ENCODE data around the gene NPHS1. TPM values are rescaled to one million over a fixed set of nuclear protein-coding genes. Genes with fewer than 3 reads are reported as not detected.
"Not testable (repeated sequence)": the region's sequence is repeated elsewhere in the genome, so short reads cannot be mapped to it uniquely, and the experiment has no call there.

The NPHS1 gene
- total RNA-seq, 4 donors from 2014 or later, result 0.14 TPM; not detected in 3

DNA sequence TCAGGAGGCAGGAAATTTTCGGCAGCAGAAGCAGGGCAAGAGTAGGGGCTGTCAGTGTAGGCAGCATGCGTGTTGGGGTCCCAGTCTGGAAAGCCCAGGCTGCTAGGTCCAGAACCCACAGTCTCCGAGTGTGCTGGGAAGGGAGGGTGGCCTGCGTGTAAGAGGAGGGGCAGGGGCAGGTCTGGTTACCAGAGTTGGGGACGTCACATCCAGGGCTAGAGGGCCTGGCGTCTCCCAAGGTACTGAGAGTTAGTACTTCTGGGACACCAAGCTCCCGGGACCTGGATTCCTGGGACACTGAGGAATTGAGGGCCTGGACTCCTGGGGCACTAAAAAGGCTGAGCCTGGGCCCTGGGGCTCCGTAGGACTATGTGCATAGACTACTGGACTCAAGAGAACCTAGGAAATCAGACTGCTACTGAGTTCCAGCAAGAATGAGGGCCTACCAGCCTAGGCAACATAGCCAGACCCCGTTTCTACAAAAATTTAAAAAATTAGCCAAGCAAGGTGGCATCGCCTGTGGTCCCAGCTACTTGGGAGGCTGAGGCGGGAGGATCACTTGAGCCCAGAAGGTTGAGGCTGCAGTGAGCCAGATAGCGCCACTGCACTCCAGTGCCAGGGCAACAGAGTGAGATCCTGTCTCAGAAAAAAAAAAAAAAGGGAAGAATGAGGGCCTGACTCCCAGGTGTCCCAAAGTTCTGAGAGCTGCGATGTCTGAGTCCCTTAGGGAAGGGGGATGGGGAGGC lies 45.6 kb upstream of the NPHS1 start:
- Histone ChIP-seq H3K9me3 (no peaks in the 10 kb centered on the region), H3K4me3 (peak overlapping the region; percentile 62 to 81), H3K27ac (peak overlapping the region; percentile 87 to 89), H3K4me1 (peaks cover 0 to 17% of the 10 kb centered on the region in 2 donors), H3K27me3 (no peaks in the 10 kb centered on the region), H3K36me3 (no peaks in the 10 kb centered on the region)
- TF ChIP-seq POLR2A (IDR thresholded peaks at IDR 0.05), result no peak
- TF ChIP-seq, protein P1, sequence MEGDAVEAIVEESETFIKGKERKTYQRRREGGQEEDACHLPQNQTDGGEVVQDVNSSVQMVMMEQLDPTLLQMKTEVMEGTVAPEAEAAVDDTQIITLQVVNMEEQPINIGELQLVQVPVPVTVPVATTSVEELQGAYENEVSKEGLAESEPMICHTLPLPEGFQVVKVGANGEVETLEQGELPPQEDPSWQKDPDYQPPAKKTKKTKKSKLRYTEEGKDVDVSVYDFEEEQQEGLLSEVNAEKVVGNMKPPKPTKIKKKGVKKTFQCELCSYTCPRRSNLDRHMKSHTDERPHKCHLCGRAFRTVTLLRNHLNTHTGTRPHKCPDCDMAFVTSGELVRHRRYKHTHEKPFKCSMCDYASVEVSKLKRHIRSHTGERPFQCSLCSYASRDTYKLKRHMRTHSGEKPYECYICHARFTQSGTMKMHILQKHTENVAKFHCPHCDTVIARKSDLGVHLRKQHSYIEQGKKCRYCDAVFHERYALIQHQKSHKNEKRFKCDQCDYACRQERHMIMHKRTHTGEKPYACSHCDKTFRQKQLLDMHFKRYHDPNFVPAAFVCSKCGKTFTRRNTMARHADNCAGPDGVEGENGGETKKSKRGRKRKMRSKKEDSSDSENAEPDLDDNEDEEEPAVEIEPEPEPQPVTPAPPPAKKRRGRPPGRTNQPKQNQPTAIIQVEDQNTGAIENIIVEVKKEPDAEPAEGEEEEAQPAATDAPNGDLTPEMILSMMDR (IDR thresholded peaks at IDR 0.05), result no peak
- intact Hi-C loops (cut with DNase I; ENCODE audit: low total_unique reads), result no loop called here
- no peak for DNase-seq

DNA sequence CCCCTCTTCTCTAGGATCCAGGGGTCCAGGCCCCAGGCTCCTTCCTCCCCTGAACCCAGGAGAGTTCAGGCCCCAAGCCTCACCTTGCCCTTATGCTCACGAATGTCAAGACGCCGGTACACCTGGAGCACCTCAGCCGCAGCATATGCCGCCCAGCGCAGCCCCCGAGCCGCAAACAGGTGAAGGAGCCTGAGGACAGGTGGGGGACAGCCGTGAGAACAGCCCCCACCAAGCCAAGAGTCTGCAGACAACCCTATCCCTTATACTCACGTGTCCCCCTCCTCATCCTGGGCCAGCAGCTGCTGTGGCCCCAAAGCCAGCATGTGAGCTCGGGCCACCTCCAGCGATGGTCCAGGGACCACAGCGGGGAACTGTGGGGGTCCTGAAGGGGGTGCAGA lies 44.3 kb upstream of the NPHS1 start:
- peaks cover 0 to 17% of the 10 kb centered on the region in 2 donors for H3K4me1 ChIP-seq
- no peak overlapping the region for H3K4me3 ChIP-seq
- no peak for DNase-seq
- H3K27ac ChIP-seq, result no peak overlapping the region
- H3K36me3 ChIP-seq, result no peaks in the 10 kb centered on the region
- TF ChIP-seq, protein P1 (IDR thresholded peaks at IDR 0.05), result no peak
- TF ChIP-seq POLR2A (IDR thresholded peaks at IDR 0.05), result no peak
- intact Hi-C loops (cut with DNase I; ENCODE audit: low total_unique reads), result no loop called here
- H3K9me3 ChIP-seq, result no peaks in the 10 kb centered on the region
- no peaks in the 10 kb centered on the region for H3K27me3 ChIP-seq

DNA sequence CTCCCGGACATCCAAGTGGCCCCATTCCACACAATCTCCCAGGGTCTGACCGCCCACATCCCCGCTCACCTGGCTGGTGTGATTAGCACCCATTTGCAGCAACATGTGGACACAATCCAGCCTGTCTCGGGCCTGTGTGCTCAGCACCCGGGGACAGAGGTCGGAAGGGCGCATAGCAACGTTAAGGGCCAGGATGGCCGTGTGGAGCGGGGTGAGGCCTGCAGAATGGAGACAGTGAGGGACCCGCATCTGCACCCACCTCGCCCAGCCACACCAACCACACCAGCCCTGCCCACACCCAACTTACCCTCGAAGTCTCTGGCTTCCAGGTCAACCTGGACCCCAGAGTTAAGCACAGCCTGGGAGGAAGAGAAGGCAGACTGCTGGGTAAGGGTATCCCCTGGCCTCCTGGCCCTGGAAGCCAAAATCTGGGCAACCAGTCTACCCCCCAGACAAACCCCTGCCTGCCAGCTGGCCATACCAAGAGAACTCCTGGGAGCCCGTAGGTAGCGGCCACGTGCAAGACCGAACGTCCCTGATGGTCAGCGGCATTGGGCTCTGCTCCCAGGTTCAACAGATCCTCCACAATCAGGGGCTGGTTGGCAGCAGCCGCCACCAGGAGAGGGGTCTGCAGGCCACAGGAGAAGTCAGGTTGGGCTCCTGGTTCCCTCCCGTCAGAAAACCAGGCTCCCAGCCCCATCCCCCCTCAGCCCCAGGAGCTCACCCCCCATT lies 43.8 kb upstream of the NPHS1 start:
- Histone ChIP-seq H3K4me3 (no peak overlapping the region), H3K4me1 (peaks cover 0 to 16% of the 10 kb centered on the region in 2 donors), H3K36me3 (no peaks in the 10 kb centered on the region), H3K27me3 (no peaks in the 10 kb centered on the region), H3K27ac (no peak overlapping the region), H3K9me3 (no peaks in the 10 kb centered on the region)
- intact Hi-C loops (cut with DNase I; ENCODE audit: low total_unique reads), result no loop called here
- no peak for DNase-seq
- TF ChIP-seq, protein P1 (IDR thresholded peaks at IDR 0.05), result no peak
- TF ChIP-seq POLR2A (IDR thresholded peaks at IDR 0.05), result no peak

DNA sequence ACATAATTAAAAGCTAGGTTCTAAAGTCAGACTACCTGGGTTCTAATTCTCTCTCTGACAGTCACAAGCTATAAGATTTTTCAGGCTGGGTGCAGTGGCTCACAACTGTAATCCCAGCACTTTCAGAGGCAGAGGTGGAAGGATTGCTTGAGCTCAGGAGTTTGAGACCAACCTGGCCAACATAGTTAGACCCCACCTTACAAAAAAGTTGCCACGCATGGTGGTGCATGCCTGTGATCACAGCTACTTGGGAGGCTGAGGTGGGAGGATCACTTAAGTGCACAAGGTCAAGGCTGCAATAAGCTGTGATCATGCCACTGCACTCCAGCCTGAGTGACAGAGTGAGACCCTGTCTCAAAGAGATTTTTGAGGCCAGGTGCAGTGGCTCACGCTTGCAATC lies 42.0 kb upstream of the NPHS1 start:
- H3K36me3 ChIP-seq, result no peaks in the 10 kb centered on the region
- no peaks in the 10 kb centered on the region for H3K27me3 ChIP-seq
- peaks cover 0 to 12% of the 10 kb centered on the region in 2 donors for H3K4me1 ChIP-seq
- no peak overlapping the region for H3K4me3 ChIP-seq
- H3K9me3 ChIP-seq, result no peaks in the 10 kb centered on the region
- DNase-seq, result no peak
- intact Hi-C loops (cut with DNase I; ENCODE audit: low total_unique reads), result no loop called here
- TF ChIP-seq POLR2A (IDR thresholded peaks at IDR 0.05), result no peak
- no peak overlapping the region for H3K27ac ChIP-seq

DNA sequence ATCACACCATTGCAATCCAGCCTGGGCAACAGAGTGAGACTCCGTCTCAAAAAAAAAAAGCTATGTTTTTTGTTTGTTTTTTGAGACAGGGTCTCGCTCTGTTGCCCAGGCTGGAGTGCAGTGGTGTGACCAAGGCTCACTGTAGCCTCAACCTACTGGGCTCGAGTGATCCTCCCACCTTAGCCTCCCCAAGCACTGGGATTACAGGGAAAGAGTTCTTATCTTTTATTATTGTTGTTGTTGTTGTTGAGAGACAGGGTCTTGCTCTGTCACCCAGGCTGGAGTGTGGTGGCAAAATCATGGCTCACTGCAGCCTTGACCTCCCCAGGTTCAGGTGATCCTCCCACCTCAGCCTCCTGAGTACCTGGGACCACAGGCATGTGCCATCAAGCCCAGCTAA lies 39.5 kb upstream of the NPHS1 start:
- H3K27me3 ChIP-seq; H3K4me3 ChIP-seq; H3K9me3 ChIP-seq; H3K4me1 ChIP-seq; H3K36me3 ChIP-seq; DNase-seq; H3K27ac ChIP-seq; intact Hi-C loops (cut with DNase I; ENCODE audit: low total_unique reads): not testable (repeated sequence)

DNA sequence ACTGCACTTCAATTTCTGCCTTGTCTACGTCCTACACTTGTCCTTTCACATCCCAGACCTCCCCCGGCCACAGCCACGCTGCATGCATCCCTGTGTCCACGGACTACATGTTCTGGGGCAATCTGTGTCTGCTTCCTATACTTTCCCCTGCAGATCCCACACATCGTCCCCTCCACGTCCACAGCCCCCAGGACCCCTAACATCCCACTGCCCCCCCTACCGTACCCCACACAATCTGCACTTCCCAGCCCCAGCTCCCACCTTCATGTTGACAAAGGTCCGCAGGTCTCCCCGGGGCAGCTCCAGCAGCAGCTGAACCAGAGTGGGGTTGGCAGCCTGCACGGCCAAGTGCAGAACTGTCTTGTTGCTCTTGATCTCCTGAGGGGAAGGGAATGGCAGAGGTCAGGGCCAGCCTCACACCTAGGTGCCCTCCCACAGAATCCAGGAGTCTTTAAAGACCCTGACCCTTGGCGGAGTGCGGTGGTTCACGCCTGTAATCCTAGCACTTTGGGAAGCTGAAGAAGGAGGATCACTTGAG lies 37.9 kb upstream of the NPHS1 start:
- intact Hi-C loops (cut with DNase I; ENCODE audit: low total_unique reads), result no loop called here
- Histone ChIP-seq H3K4me1 (no peaks in the 10 kb centered on the region), H3K27me3 (no peaks in the 10 kb centered on the region), H3K9me3 (no peaks in the 10 kb centered on the region), H3K27ac (no peak overlapping the region), H3K36me3 (no peaks in the 10 kb centered on the region), H3K4me3 (no peak overlapping the region)
- no peak for TF ChIP-seq POLR2A (IDR thresholded peaks at IDR 0.05)
- DNase-seq, result no peak

Data from uterus (tissue), 4 donors.